HG03175 (cell line): Measurements from ENCODE around the gene BUD13.
"Not testable (repeated sequence)": the region's sequence is repeated elsewhere in the genome, so short reads cannot be mapped to it uniquely, and the experiment has no call there.

Source experiments
- ATAC-seq: cut with Tn5 transposase; IDR thresholded peaks from one replicate; pipeline ENCODE4 v1.9.1; 2021; ENCODE audit warnings: mild to moderate bottlenecking, moderate library complexity; ENCODE audit not compliant: unreplicated experiment

Gene BUD13, protein sequence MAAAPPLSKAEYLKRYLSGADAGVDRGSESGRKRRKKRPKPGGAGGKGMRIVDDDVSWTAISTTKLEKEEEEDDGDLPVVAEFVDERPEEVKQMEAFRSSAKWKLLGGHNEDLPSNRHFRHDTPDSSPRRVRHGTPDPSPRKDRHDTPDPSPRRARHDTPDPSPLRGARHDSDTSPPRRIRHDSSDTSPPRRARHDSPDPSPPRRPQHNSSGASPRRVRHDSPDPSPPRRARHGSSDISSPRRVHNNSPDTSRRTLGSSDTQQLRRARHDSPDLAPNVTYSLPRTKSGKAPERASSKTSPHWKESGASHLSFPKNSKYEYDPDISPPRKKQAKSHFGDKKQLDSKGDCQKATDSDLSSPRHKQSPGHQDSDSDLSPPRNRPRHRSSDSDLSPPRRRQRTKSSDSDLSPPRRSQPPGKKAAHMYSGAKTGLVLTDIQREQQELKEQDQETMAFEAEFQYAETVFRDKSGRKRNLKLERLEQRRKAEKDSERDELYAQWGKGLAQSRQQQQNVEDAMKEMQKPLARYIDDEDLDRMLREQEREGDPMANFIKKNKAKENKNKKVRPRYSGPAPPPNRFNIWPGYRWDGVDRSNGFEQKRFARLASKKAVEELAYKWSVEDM

DNA sequence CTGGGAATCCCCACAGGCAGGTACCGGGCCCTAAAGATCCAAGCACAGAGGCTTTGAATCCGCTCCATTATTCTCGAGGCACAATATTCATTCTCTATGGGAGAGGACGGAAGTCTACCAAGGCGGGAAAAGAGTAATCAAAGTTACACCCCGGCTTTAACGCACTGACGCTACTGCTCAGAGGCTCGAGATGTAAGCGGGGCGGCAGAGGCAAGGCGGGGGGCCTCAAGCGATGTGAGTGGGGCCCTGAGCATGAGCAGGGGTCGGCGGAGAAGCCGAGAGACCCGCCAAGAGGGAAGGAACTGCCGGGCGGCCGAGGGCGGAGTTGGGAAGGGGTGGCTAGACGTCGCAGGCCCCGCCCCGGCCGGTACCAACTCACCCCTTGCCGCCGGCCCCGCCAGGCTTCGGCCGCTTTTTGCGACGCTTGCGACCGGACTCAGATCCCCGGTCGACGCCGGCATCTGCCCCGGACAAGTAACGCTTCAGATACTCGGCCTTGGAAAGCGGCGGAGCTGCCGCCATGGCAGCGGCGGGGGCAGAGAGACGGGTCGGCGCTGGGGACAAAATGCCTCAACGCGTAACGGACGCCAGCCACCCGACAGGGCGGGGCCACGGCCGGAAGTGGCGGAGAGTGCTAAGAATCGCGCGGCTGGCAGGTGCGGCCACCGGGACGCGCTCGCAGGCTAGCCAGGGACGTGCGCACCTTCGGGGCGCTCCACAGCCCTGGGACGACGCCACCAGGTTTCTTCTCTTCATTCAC lies at the start of gene BUD13:
Gene BUD13 (minus strand): TSS at position 545 of the 760 bp plus-strand sequence. CDS start 23 bp downstream, at position 522.
- ATAC-seq = peak; percentile 84

DNA sequence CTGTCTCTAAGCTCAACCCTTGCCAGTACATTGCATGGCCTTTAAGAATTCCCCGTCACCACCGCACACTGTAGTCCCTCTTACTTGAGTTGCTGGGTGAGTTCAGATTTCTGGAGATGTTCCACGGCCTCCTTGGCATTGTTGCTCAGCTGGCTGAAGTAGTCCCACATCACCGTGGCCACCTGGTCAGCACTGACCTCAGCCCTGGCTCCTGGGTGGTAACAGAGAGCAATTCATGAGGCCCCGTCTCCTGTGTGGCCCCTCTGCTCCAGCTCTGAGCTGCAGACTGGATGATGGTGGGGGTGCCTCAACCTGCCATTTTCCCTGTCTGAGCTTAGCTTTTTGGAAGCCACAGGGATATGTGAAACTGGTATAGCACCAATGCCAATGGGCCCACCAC lies 49.8 kb upstream of the BUD13 start:
- ATAC-seq = no peak

DNA sequence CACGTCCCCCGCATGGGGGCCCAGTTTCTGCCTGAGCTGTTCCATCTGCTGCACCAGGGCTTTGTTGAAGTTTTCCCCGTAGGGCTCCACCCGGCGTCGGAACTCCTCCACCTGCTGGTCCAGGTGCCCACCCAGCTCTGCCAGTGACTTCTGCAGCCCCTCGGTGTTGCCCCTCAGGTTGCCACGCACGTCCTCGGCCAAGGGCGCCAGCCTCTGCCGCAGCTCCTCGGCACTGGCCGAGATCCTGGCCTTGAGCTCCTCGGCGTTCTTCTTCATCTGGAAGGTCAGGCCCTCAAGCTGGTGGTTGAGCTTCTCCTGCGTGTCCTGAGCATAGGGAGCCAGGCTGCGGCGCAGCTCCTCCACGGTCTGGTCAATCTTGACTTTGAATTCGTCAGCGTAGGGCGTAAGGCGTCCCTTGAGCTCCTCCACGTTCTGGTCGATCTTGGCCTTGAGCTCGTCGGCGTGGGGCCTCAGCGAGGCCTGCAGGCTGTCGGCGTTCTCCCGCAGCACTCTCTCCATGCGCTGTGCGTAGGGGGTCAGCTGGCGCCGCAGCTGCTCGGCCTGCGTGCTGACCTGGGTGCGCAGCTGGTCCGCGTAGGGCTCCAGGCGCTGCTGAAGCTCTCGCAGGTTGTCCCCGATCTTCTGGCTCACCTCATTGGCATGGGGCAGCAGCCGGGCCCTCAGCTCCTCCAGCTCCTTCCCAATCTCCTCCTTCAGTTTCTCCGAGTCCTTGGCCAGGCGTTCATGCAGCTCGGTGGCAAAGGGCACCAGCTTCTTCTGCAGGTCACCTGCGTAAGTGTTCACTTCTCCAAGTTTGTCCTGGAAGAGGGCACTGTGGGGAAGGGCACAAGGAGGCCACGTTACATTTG lies 48.5 kb upstream of the BUD13 start:
- ATAC-seq = no peak

DNA sequence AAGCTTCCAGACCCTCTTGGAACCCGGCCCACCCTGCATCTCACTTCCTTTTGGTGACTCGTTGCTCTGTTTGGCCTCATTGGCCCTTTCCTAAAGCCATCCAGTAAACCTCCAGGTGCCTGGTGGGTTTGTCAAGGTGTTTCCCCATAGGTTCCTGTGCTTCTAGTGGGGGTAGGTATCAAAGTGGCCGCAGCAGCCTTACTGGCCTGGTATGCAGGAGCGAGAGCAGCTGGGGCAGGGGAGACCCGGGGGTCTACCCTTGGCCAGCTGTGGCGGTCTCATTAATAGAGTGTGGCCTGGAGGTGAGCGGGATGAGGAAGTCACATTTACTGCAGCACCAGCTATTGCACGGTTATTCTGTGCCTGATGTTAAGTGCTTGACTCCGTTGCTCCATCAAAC lies 46.3 kb upstream of the BUD13 start:
- ATAC-seq = no peak

DNA sequence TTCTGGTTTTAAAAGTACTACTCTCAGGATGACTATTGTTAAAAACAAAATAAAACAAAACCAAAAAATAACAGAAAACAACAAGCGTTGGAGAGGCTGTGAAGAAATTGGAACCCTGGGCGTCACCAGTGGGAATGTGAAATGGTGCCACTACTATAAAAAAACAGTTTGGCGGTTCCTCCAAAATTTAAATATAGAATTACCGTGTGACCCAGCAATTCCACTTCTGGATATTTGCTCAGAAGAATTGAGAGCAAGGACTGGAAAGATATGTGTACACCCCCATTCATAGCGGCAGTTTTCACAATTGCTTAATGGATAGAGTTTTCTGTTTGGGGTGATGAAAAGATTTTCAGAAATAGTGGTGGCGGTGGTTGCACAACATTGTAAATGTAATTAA lies 41.7 kb upstream of the BUD13 start:
- no peak for ATAC-seq

DNA sequence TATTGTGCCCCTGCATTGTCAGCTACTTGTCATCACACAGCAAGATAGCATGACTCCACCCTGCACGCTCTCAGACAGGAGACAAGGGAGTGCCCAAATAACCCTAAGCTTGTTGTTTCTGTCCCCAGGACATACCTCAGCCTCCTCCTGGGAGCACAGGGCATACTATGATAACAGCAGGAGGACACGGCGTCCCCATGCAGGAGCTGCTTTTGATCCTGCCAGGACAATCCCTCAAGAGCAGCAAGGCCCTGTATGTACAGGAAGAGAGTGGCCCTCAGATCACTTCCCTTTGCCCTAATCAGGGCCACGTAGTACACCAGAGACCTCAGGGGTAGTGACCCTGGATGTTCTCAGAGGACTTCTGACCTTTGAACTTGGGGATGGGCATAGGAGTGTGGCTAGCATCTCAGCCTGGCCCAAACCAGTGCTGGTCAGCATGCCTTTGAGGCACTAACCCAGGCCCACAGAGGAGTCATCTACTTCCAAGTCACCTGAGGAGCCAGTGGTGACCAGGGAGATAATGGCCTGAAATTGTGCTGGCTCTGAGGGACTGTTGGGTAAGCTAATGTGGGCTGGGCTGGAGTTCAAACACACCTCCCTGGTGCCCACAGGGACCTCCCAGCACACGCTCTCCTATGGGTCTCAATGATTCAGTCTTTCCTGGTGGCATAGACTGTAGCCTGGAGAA lies 41.1 kb upstream of the BUD13 start:
- no peak for ATAC-seq

DNA sequence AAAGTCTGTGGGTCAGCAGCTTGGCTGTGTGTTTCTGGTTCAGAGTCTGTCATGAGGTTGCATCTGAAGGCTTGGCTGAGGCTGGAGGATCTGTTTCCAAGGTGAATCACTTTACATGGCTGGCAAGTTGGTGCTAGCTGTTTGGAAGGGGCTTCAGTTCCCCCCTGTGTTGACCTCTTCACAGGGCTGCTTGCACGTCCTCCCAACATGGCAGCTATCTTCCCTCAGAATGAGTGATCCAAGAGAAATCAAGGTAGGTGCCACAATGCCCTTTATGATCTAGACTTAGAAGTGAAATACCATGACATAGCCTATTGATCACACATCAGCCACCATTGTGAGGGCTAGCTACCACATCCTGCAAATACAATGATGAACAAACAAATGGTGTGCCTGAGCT lies 40.4 kb upstream of the BUD13 start:
- no peak for ATAC-seq

DNA sequence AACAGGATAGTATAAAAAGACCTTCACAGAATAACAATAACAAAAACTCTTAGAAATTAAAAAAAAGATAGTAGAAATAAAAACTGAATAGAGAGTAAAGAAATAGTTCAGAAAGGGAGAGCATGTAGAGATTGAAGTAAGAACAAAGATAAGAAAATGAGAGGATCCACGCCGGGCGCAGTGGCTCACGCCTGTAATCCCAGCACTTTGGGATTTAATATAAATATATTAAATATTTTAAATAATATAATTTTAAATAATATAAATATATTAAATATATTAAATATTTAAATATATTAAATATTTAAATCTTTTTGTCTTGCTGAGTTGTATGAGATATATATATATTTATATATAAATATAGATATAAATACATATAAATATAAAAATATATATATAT lies 39.3 kb upstream of the BUD13 start:
- ATAC-seq = no peak

DNA sequence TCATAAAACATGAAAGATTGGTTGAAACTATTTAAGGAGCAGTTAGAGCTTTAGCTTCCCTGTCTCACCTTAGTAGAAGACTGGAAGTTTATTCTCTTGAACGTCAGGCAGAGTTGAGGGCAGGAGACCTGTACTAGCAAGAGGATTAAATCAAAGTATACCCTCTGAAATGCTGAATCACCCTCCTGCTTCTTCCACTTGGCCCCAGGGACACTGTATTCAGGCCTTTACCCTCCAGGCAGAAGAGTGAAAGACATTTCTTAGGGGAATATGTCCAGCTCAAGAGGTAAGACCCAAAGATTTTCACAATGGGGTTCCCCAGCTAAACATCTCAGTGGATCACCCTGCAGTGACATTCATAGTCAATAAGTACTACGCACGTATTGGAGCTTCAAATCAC lies 38.4 kb upstream of the BUD13 start:
- no peak for ATAC-seq

DNA sequence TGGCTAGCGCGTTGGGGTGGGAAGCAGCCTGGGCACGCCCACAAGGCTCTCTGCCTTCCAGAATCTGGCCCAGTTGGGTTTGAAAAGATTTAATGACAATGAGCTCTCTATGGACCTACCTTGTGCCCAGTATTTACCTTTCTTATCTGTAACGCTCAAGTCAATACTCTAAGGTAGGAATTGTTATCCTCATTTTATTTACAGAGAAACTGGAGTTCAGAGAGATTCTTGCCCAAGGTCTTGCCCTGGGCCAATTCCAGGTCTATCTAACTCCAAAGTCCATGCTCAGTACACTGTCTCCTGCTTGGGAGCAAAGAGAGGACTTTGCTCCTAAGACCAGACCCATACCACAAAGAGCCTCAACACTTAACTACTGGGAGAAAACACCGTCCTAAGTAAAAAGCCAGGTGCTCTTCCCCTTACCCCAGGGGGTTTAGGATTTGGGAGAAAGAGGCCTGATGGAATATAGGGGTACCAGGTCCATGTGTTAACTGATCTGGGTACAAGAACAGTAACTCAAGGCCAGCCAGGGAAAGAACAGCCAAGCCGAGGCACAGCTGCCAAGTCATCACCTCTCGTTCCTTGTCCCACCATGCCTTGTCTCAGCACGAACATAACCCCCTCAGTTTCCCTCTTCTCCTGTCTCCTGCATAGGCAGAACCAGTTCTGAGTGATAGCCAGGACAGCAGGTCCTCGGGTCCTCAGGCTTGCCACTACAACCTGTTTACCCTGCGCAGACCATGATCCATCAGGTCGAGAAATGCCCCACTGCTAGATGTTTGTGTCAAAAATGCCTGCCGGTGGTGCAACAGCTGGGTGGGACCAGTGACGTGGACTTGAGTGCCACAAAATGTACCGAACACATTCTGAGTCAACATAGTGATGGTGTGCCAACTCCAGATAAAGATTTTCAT lies 35.7 kb upstream of the BUD13 start:
- ATAC-seq = no peak

DNA sequence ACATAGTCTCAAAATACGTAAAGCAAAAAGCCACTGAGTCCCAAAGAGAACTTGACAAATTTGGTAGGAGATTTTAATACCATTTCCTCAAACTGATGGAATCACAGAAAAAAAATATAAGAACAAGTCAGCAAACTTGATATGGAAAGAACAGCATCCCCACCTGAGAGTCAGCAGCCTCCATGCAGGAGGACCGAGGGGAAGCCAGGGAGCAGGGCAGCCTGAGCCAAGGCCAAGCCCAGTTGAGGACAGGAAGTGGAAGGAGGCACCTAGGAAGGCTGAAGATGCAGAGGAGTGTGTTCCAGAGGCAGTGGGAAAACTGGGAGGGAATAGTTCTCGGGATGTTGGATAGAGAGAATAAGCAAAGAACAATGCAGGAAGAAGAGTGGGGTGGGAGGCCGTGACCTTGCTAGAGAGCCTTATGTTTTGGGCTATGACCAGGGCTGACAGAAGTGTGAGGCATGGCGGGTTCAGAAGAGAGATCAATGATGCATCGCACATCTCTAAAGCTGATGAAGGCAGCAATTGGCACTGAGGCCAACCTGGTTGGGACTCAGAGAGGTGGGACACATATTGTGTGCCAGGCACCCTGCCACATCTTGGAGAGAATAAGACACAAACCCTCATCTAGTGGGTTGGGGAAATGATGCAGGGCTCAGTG lies 34.9 kb upstream of the BUD13 start:
- no peak for ATAC-seq

DNA sequence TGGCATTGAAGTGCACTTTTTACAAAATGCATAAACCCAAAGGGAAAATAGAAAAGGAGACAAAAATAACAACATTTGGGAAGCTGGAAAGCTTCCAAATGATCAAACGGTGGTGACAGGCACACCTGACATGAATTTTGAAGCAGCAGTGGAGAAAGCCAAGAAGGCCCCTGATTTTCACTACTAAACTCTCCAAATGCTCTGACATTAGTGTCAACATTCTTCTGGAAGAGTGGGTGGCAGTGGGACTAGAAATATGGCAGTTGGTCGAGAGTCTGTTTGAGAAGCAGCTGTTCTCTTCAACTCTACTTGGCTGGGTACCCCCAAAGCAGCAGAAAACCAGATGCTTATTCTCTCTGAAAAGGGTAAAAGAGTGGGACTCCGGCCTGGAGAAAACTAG lies 31.2 kb upstream of the BUD13 start:
- ATAC-seq = no peak

DNA sequence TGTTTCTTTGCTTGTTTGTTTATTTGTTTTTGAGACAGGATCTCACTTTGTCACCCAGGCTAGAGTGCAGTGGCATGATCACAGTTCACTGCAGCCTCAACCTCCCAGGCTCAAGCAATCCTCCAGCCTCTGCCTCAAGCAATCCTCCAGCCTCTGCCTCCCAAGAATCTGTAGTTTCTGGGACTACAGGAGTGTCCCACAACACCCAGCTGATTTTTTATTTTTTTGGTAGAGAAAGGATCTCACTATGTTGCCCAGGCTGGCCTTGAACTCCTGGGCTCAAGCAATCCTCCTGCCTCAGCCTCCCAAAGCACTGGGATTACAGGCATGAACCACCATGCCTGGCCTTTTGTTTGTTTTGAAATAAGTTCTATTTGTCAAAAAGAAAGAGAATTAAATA lies 28.9 kb upstream of the BUD13 start:
- not testable (repeated sequence) for ATAC-seq

DNA sequence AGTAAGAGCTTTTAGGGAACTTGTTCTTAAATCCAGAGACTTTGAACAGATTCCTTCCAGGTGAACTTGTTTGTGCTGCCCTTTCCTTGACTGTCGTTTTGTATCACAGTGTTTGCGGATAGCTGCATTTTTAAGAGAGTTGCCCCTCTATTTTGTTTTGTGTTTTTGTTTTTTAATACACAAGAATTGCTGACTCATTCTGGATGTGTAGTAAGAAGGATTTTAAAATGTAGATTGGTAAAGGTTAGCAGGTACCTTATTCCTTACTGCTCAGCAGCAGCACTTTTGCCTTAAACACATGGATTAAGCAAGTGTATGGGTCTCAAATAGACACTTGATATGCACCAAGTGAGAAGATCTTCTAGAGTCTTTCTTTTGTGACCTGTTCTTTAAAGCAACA lies 27.8 kb upstream of the BUD13 start:
- ATAC-seq = no peak

DNA sequence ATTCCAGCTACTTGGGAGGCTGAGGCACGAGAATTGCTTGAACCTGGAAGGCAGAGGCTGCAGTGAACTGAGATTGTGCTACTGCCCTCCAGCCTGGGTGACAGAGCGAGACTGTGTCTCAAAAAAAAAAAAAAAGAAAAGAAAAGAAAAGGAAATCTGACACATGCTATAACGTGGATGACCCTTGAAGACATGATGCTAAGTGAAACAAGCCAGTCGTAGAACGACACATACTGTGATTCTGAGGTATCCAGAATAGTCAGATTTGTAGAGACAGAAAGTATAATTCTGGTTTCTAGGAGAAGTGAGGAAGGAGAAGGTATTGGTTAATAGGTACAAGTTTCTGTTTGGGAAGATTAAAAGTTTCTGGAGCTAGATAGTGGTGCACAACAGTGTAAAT lies 25.6 kb upstream of the BUD13 start:
- no peak for ATAC-seq

DNA sequence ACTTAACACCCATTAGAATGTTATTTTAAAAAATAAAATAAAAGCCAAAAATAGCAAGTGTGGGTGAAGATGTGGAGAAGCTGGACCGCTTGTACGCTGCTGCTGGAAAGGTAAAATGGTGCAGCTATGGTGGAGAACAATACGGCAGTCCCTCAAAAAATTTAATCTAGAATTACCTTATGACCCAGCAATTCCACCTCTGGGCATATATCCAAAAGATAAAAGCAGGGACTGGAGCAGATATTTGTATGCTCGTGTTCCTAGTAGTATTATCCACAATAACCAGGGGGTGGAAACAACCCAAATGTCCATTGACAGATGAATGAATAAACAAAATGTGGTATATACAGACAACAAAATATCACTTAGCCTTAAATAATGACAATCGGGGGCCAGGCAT lies 25.0 kb upstream of the BUD13 start:
- no peak for ATAC-seq

DNA sequence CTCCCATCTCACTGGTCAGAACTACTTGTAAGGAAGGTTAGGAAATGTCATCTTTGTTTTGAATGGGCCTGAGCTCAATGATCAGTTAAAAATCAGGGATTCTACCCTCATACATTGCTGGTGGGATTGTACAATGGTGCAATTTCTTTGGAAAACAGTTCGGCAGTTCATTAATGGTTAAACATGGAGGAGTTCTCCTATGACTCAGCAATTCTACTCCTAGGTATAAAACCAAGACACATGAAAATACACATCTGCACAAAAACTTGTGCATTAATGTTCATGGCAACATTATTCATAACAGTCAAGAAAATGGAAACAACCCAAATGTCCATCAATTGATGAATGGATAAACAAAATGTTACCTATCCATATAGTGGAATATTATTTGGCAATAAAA lies 23.8 kb upstream of the BUD13 start:
- ATAC-seq = no peak

DNA sequence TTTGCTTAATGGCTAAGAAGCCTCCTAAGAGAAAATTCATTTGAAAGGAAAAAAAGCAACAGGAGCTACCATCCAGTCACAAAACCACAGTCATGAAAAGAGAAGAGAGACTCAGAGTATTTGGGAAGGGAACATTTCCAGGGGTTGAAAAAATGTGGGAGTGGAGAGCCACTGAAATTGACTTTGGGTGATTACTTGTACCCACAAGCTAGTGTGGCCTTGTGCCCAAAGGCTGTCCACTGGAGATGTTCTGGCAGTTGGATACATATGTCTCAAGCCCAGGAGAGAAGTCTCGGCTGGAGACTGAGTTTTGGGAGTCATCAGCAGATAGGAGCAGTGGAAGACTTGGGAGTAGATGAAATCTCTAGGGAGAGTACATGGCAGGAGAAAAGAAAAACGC lies 22.1 kb upstream of the BUD13 start:
- no peak for ATAC-seq

DNA sequence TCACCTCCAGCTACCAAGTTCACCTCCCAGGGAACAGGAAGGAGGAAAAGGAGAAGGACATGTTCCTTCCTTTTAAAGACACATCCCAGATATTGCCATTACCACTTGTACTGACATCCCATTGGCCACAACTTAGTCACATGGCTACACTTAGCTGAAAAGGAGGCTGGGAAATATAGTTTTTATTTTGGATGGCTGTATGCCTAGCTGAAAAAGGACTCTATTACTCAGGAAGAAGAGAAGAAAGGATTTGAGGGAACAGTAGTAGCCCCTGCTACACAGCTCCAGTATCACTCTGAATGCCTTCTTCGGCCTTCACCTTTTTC lies 20.9 kb upstream of the BUD13 start:
- ATAC-seq = no peak
